A549 (cell line): ENCODE measurements around the gene CLEC16A. TPM values are rescaled to one million over a fixed set of nuclear protein-coding genes. Genes with fewer than 3 reads are reported as not detected.

Experiments
- ATAC-seq, 2 experiments: fragments of 200-7000 bp in 1 of 2; fragments of >200 bp in 1 of 2; cut with Nextera tagmentation in 1 of 2; cut with Tn5 transposase in 1 of 2; 3 replicates each; pipeline versions ENCODE4 v1.8.0 to v1.9.1; 2018 to 2020; ENCODE audit warnings: mild to moderate bottlenecking in 1 of 2, moderate library complexity in 1 of 2
- CTCF ChIA-PET: fragments of 300-600 bp; sonication (Branson Sonifier 250); formaldehyde crosslinking; extraction: SDS; loops from one replicate; lab custom pipeline; 2021; ENCODE audit warnings: antibody characterized with exemption, inconsistent platforms; lab: Yijun Ruan, JAX
- POLR2A ChIA-PET: fragments of 350-600 bp; formaldehyde crosslinking; extraction: SDS; loops from one replicate; lab custom pipeline; 2021; ENCODE audit warnings: antibody characterized with exemption, inconsistent platforms; lab: Yijun Ruan, JAX
- DNase-seq, 2 experiments: peaks; one replicate each; pipeline versions ENCODE4 v3.0.0 to v3.0.0-alpha.2; 2011 to 2016; ENCODE audit warnings: low read depth in 1 of 2, low spot score in 1 of 2
- FAIRE-seq: peaks from 2 replicates; lab custom pipeline; 2011; peaks lifted over from hg19 to GRCh38; lab: Jason Lieb, UNC
- H3K27ac ChIP-seq, 2 experiments: fragments of >200 bp; sonication (Bioruptor Twin); formaldehyde crosslinking; 3 replicates each; pipeline ENCODE4 v1.5.1; 2016 to 2017
- H3K4me1 ChIP-seq: fragments of >200 bp; sonication (Bioruptor Twin); formaldehyde crosslinking; 3 replicates; pipeline ENCODE4 v1.6.1; 2016
- H3K4me2 ChIP-seq: fragments of >200 bp; sonication (Bioruptor Twin); formaldehyde crosslinking; 3 replicates; pipeline ENCODE4 v1.6.1; 2016
- H3K4me3 ChIP-seq: fragments of >200 bp; sonication (Bioruptor Twin); formaldehyde crosslinking; 3 replicates; pipeline ENCODE4 v1.5.1; 2016
- H3K9me3 ChIP-seq: fragments of >200 bp; sonication (Bioruptor Twin); formaldehyde crosslinking; 3 replicates; pipeline ENCODE4 v1.6.1; 2016
- BHLHE40 ChIP-seq: IDR thresholded peaks from 2 replicates; pipeline ENCODE4 v1.6.1; 2012; ENCODE audit warnings: low read depth, low read length, inconsistent platforms
- CBX8 ChIP-seq: fragments of 200-600 bp; sonication (generic); IDR thresholded peaks from 2 replicates; pipeline ENCODE4 v1.6.1; 2016
- CEBPB ChIP-seq, 2 experiments: fragments of >200 bp in 1 of 2; sonication (Bioruptor Twin) in 1 of 2; formaldehyde crosslinking in 1 of 2; IDR thresholded peaks; 2 replicates each; pipeline ENCODE4 v1.6.1; 2012 to 2016
- EHF ChIP-seq: fragments of 250-450 bp; sonication (Bioruptor Pico); IDR thresholded peaks from 2 replicates; pipeline ENCODE4 v1.5.0; 2020; ENCODE audit warnings: mild to moderate bottlenecking
- EHMT2 ChIP-seq: fragments of 200-600 bp; sonication (generic); IDR thresholded peaks from 2 replicates; pipeline ENCODE4 v1.6.1; 2016; ENCODE audit warnings: antibody characterized with exemption, low read depth, mild to moderate bottlenecking, moderate library complexity
- EP300 ChIP-seq, 2 experiments: fragments of >200 bp; sonication (Bioruptor Twin); formaldehyde crosslinking; IDR thresholded peaks; 2 replicates in 1 of 2; 3 replicates in 1 of 2; pipeline ENCODE4 v1.6.1; 2016 to 2017
- ESRRA ChIP-seq: fragments of 150-350 bp; IDR thresholded peaks from 2 replicates; pipeline ENCODE4 v1.6.1; 2014; ENCODE audit warnings: mild to moderate bottlenecking, low read length, borderline replicate concordance
- HDAC2 ChIP-seq: fragments of 200-600 bp; sonication (generic); IDR thresholded peaks from 2 replicates; pipeline ENCODE4 v1.6.1; 2016
- HES2 ChIP-seq: fragments of >200 bp; sonication (Bioruptor Twin); formaldehyde crosslinking; IDR thresholded peaks from 2 replicates; pipeline ENCODE4 v1.6.1; 2016
- HEYL ChIP-seq: fragments of 250-450 bp; sonication (Bioruptor Pico); IDR thresholded peaks from 2 replicates; pipeline ENCODE4 v1.8.0; 2021; ENCODE audit warnings: mild to moderate bottlenecking, moderate library complexity
- HOXA7 ChIP-seq: fragments of 250-450 bp; sonication (Bioruptor Pico); IDR thresholded peaks from 2 replicates; pipeline ENCODE4 v1.5.0; 2020; ENCODE audit warnings: mild to moderate bottlenecking, moderate library complexity
- KDM1A ChIP-seq: fragments of 200-600 bp; sonication (generic); IDR thresholded peaks from 2 replicates; pipeline ENCODE4 v1.6.1; 2016; ENCODE audit warnings: low read depth, mild to moderate bottlenecking
- MAFK ChIP-seq: fragments of 450-650 bp; IDR thresholded peaks from 2 replicates; pipeline ENCODE4 v1.6.1; 2014; ENCODE audit not compliant: partially characterized antibody
- MAZ ChIP-seq: fragments of 150-350 bp; IDR thresholded peaks from 2 replicates; pipeline ENCODE4 v1.6.1; 2014; ENCODE audit warnings: antibody characterized with exemption, low read depth, low read length, borderline replicate concordance
- MYC ChIP-seq: IDR thresholded peaks from 2 replicates; pipeline ENCODE4 v1.6.1; 2012; ENCODE audit warnings: mild to moderate bottlenecking, inconsistent platforms, low read length, improper control_type of control experiment, borderline replicate concordance
- NPAS2 ChIP-seq: fragments of 250-450 bp; sonication (Bioruptor Pico); IDR thresholded peaks from 2 replicates; pipeline ENCODE4 v1.8.0; 2022; ENCODE audit warnings: mild to moderate bottlenecking, moderate library complexity, borderline replicate concordance
- POLR2A ChIP-seq: IDR thresholded peaks from 2 replicates; pipeline ENCODE4 v1.6.1; 2012; ENCODE audit warnings: mild to moderate bottlenecking, low read length
- POLR2AphosphoS2 ChIP-seq: conservative IDR thresholded peaks from 2 replicates; pipeline ENCODE4 v1.6.1; 2012; ENCODE audit warnings: low read length, improper control_type of control experiment, inconsistent platforms
- RCOR1 ChIP-seq: fragments of 150-350 bp; IDR thresholded peaks from 2 replicates; pipeline ENCODE4 v1.6.1; 2014; ENCODE audit warnings: antibody characterized with exemption, low read length, low read depth
- REST ChIP-seq: fragments of 200-600 bp; sonication (generic); IDR thresholded peaks from 2 replicates; pipeline ENCODE4 v1.6.1; 2016; ENCODE audit warnings: antibody characterized with exemption, mild to moderate bottlenecking, moderate library complexity
- SREBF2 ChIP-seq: fragments of 450-650 bp; IDR thresholded peaks from 2 replicates; pipeline ENCODE4 v1.6.1; 2014; ENCODE audit warnings: mild to moderate bottlenecking, moderate library complexity
- TFCP2L1 ChIP-seq: fragments of 250-450 bp; sonication (Bioruptor Pico); IDR thresholded peaks from 2 replicates; pipeline ENCODE4 v1.5.0; 2021; ENCODE audit warnings: mild to moderate bottlenecking
- TP53 ChIP-seq: fragments of 250-450 bp; sonication (Bioruptor Pico); IDR thresholded peaks from 2 replicates; pipeline ENCODE4 v1.5.0; 2021; ENCODE audit warnings: mild to moderate bottlenecking, moderate library complexity
- ZC3H11A ChIP-seq: fragments of 450-650 bp; IDR thresholded peaks from 2 replicates; pipeline ENCODE4 v1.6.1; 2014; ENCODE audit warnings: antibody characterized with exemption, mild to moderate bottlenecking
- ZNF302 ChIP-seq: fragments of 250-450 bp; sonication (Bioruptor Pico); IDR thresholded peaks from 2 replicates; pipeline ENCODE4 v1.9.0; 2021; ENCODE audit warnings: inconsistent platforms, mild to moderate bottlenecking, moderate library complexity
- ZSCAN20 ChIP-seq: fragments of 250-450 bp; sonication (Bioruptor Pico); IDR thresholded peaks from 2 replicates; pipeline ENCODE4 v1.8.0; 2022; ENCODE audit warnings: mild to moderate bottlenecking, moderate library complexity
- WGBS: methylation state at CpG from one replicate; pipeline ENCODE4 v1.1.6; 2017; ENCODE audit errors: missing lambda C conversion rate; 5-methylcytosine and 5-hydroxymethylcytosine counted together
- polyA plus RNA-seq, 4 experiments: library from polyadenylated mRNA; depleted of rRNA in 3 of 4; stranded (reverse); fragments of >200 nt; fragmentation: RNase III in 1 of 4; extraction: RNeasy Plus Mini Kit Qiagen cat#74134 plus additional on column Dnase treatment in 1 of 4; gene quantifications; 2 replicates in 3 of 4; 3 replicates in 1 of 4; pipeline ENCODE4 v1.2.3, GENCODE V29; 2011 to 2017

CLEC16A gene
- polyA plus RNA-seq, 2 of the 4 experiments (the other 2 are of a cell fraction) = 8.3 to 10.4 TPM

GRCh38 chr16:11151885-11152629 lies 207.7 kb downstream of the CLEC16A start:
- DNase-seq (no peak), FAIRE-seq (no peak), ATAC-seq (no peak)
- H3K27ac ChIP-seq = no peak overlapping the region
- TF ChIP-seq ZSCAN20 (CRISPR knock-in tag) (no peak), HEYL (no peak), RCOR1 (no peak), POLR2A (no peak), ZC3H11A (no peak), MAZ (no peak), POLR2AphosphoS2 (no peak), HES2 (no peak), ZNF302 (CRISPR knock-in tag) (no peak), BHLHE40 (no peak), CBX8 (no peak), SREBF2 (no peak), REST (no peak), EHF (no peak), MYC (no peak), EP300 (IDR thresholded peaks at IDR 0.05) (no peak), TFCP2L1 (CRISPR knock-in tag) (no peak), CEBPB (IDR thresholded peaks at IDR 0.05) (no peak), EHMT2 (no peak)
- 81% methylated on average over 12 of the region's 12 CpGs for WGBS
- no peak overlapping the region for H3K4me3 ChIP-seq
- POLR2A ChIA-PET = no interaction called here
- CTCF ChIA-PET = interaction anchor here (1.2 to 1.3 kb wide), 2 partner anchors 11 to 14 kb away, joined by 3 to 5 read pairs; no protein-coding TSS in a partner anchor
- no peak overlapping the region for H3K4me2 ChIP-seq
- H3K9me3 ChIP-seq = no peaks in the 10 kb centered on the region
- H3K4me1 ChIP-seq = no peaks in the 10 kb centered on the region

- FAIRE-seq = no peak
- CTCF ChIA-PET = interaction anchor here (1.3 kb wide), 1 partner anchor 13 kb away, joined by 5 read pairs; no protein-coding TSS in a partner anchor
- H3K4me2 ChIP-seq = no peak overlapping the region
- POLR2A ChIA-PET = no interaction called here
- H3K4me3 ChIP-seq = no peak overlapping the region
- TF ChIP-seq CBX8 = no peak
- TF ChIP-seq MAFK = no peak
- TF ChIP-seq HOXA7 (CRISPR knock-in tag) = no peak
- TF ChIP-seq CEBPB (IDR thresholded peaks at IDR 0.05) = no peak
- no peak for TF ChIP-seq ZSCAN20 (CRISPR knock-in tag)
- no peak for TF ChIP-seq ESRRA
- no peak for TF ChIP-seq KDM1A
- no peak for TF ChIP-seq HDAC2
- no peak for TF ChIP-seq NPAS2 (CRISPR knock-in tag)
- TF ChIP-seq TP53 (CRISPR knock-in tag) = no peak
- no peak overlapping the region for H3K27ac ChIP-seq
- DNase-seq = no peak
- 72% methylated on average over 17 of the region's 17 CpGs for WGBS
- no peaks in the 10 kb centered on the region for H3K9me3 ChIP-seq
- H3K4me1 ChIP-seq = no peaks in the 10 kb centered on the region
- no peak for ATAC-seq
Observed at GRCh38 chr16:11152677-11153331, 208.4 kb downstream of the CLEC16A start.
